Fibroblast of skin of right quadriceps (primary cell): ENCODE data around the gene INTS14.
"Not testable (repeated sequence)": the region's sequence is repeated elsewhere in the genome, so short reads cannot be mapped to it uniquely, and the experiment has no call there.

Source experiments
- DNase-seq: peaks from one replicate; pipeline ENCODE4 v3.0.0-alpha.2; 2013

Gene INTS14

GRCh38 chr15:65577129-65577996, 33.6 kb downstream of the INTS14 start:
- no peak for DNase-seq

DNA sequence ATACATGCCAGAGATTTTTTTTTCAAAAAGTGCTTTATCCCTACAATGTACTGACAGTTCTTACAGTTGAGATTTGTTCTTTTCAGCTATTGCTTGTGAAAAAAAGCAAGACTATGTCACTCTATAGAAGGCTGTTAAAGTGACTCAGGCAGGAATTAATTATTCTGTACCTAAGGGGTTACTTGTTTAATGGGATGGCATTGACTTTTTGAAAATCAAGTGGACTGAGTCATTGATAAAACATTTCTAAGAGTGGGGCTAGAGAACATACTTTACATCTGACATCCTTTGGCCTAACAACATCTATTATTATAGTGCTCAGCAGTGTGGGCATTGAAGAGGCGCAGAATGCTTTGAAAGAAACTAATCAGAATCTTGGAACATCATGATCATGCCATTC, 34.3 kb downstream of the INTS14 start:
- DNase-seq, result peak; percentile 75

DNA sequence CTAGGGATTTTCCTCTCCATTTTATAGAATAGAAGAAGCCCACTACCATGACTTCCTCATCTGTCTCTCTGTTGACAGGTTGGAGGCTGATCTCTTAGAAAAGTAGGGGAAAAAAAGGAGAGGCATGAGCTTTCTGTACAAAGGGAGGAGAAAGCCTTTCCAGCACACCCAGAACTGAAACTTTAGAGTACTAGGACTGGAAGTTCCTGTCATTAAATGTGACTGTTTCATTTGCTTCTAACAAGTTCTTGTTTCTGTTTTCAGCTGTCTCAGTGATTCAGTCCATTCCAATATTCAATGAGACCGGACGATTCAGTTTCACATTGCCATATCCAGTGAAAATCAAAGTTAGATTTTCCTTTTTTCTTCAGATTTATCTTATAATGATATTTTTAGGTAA, 39.0 kb downstream of the INTS14 start:
- no peak for DNase-seq

DNA sequence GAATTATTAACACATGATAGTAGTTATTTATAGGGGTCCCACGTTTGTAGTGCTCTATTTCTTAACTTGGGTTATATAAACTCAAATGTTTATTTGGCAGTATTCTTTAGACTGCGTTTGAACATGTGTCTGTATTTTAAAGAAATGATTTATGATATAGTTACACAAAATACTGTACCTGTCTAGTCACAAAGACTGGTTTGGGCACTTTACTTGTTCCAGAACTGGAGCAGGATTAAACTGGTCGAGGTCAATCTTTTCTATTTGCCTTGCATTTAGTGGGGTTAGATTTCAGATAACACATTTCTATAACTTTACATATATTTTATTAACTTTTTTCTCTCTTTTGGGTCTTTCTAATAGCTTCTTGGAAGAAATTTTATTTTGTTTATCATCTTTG, 41.2 kb downstream of the INTS14 start:
- DNase-seq, result no peak

- DNase-seq, result no peak
Measured at GRCh38 chr15:65561934-65562333, 49.0 kb downstream of the INTS14 start.

GRCh38 chr15:65559941-65560340, 51.0 kb downstream of the INTS14 start:
- DNase-seq, result no peak

DNA sequence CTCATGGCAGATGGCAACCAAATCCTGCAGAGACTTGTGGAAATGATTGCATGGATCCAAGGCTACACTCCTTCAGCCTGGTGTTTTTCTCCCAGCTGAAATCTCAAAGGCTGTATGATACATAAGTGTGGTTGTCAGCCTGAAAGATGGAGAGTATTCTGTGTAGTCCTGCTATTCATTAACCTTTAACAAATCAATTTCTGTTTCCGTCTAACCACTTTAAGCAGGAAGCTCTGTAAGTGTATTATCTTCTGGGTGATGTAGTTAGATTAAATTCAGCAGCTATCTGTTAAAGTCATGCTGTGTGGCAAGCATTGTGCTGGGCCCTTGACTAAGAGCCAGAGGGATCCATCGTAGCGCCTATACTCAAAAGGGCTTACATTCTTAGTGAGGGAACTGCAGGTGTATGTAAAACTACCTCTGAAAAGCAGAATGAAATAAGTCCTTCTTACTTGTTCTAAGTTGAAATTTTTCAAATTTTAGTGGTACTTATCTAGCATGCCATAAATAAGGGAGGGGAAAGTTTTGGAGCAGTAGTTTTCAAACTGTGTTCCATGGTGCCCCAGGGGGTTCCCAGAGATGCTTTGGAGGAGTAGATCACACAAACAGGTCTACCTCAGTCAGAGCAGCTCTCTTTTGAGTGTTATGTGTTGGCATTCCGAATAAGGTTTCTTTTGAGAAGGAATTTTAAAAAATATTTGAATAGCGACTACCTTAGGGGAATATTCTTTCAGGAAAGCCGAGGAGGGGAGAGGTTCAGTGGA, 51.8 kb downstream of the INTS14 start:
- no peak for DNase-seq

DNA sequence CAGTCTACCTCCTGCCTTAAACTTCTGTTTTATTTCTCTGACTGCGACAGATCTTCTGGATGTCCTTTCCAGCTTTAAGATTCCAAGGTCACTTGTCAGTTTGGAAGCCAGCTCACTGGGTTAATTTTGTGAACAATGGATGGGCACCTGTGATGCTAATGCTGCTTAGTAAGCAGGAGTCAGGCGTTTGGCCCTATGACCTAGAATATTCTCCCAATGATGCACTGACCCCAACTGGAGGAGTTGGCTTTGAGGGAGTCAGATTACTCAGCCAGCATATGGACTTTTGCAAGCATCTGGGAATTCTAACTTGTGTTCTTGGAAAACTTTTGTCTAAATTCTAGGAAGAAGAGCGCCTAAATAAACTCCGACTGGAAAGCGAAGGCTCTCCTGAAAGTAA, 52.6 kb downstream of the INTS14 start:
- DNase-seq, result no peak

DNA sequence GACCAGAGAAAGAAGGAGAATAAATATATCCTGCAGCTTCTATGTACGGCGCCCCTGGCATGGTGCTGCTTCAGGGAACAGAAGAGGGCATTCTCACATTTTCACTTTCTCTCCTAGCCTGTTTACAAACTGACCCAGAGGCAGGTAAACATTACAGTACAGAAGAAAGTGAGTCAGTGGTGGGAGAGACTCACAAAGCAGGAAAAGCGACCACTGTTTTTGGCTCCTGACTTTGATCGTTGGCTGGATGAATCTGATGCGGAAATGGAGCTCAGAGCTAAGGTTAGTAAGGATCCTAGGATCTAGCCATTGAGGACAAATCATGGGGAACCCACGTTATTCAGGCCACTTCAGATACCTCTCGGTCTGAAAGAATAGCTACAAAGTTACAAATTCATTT, 54.3 kb downstream of the INTS14 start:
- DNase-seq, result no peak

GRCh38 chr15:65553691-65554090, 57.2 kb downstream of the INTS14 start:
- DNase-seq, result no peak

DNA sequence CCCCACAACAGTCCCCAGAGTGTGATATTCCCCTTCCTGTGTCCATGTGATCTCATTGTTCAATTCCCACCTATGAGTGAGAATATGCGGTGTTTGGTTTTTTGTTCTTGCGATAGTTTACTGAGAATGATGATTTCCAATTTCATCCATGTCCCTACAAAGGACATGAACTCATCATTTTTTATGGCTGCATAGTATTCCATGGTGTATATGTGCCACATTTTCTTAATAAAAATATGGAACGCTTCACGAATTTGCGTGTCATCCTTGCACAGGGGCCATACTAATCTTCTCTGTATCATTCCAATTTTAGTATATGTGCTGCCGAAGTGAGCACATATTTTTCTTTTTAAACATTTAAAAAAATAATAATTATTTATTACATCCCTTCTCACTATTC, 58.1 kb downstream of the INTS14 start:
- DNase-seq, result not testable (repeated sequence)

DNA sequence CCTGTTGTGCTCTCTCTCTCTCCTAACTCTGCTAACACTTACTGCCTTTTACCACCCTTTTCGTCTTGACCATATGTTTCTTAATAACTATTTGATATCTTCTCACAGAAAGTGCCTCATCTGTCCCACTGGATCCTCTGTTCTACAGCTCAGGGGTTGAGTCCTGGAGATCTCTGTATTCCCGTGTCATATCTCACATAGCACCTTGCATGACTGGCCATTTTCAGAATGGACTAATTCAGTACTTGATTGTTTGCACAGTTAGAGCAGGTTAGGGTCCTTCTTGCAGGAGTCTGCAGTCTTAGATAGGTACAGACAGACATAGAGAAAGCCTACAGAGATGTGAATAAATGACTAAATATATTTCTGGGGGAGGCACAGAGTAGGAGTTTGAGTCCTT, 59.7 kb downstream of the INTS14 start:
- no peak for DNase-seq

DNA sequence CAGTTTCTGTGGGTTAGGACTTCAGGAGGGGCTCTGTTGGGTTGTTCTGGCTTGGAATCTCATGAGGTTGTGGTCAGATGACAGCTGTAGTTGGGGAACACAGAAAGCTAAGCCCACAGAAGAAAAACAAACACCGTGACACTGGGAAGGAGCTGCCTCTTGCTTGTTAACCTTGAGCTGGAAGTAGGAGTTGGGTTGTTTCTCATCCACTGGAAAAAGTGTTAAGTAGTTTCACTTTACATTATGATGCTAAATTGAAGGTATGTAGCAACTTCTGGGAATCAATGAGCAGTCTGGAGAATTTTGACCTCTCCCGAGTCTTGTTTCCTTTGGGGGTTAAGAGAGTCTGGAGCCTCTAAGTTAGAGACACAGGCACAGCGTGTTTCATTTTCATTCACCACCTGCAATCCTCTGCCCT, 60.2 kb downstream of the INTS14 start:
- DNase-seq, result peak; percentile 13

DNA sequence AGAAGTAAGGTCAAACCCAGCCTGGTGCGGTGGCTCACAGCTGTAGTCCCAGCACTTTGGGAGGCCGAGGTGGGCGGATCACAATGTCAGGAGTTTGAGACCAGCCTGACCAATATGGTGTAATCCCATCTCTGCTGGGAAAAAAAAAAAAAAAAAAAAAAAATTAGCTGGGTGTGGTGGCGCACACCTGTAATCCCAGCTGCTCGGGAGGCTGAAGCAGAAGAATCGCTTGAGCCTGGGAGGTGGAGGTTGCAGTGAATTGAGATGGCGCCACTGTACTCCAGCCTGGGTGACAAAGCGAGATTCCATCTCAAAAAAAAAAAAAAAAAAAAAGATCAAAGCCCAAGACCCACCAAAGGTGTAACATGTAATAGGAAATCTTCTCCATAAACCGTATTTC, 61.6 kb downstream of the INTS14 start:
- not testable (repeated sequence) for DNase-seq

DNA sequence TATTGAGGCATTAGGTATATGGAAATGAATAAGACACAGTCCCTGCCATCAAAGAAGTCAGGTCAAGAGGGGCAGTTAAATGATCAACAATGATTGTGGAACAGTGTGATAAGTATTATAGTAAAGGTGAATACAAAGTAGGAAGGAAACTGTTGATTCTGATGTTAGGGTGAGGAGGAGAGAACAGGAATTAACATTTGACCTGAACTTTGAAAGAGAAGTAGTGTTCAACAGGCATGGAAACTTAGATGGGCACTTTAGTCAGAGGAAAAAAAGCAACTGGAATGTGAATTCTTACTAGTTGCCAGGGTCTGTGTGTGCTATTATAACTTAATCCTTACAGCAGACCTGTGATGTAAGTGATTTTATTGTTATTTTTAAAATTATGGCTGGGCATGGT, 63.1 kb downstream of the INTS14 start:
- no peak for DNase-seq

DNA sequence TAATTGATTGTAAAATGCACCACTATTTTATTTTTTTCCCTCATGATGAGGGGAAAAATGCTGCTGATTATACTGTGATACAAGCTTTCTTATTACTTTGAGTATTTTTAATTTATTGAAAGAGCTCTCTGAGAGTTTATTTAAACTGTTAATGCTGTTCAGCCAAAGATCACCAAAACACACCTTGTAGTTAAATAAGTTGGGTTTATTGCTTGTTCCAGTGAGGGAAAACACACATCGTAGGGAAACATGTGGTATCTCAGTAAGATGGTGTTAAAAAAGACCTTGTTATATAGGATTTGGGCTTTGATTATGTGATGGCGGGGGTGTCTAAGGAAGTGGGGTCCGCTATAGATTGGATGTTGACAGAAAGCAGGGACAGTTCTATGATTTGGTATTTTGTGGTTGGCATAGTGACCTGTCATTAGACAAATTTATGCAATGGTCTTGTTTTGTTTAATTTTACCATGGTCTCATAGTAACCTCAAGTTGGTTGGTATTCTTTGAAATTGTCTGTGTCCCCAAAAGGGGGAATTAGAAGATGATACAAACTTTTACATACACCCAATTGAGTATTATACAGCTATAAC, 69.6 kb downstream of the INTS14 start:
- DNase-seq, result no peak

GRCh38 chr15:65540314-65540713, 70.6 kb downstream of the INTS14 start:
- DNase-seq, result no peak

DNA sequence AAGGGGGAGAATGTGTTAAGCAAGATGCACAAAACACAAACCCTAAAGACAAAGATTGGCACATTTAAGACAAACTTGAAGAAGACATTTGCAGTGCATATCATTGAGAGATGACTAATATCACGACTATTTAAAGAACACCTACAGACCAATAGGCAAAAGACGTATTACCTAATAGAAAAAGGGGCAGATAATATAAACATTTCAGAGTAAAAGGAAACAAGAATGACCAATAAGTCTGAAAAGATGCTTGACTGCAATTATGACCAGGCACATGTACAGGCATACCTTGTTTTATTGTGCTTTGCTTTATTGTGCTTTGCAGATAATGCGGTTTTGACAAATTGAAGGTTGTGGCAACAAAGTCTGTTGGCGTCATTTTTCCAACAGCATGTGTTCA, 75.7 kb downstream of the INTS14 start:
- DNase-seq, result no peak

GRCh38 chr15:65533057-65533756, 77.7 kb downstream of the INTS14 start:
- no peak for DNase-seq

- peak; percentile 40 for DNase-seq
Measured at GRCh38 chr15:65532738-65533051, 78.2 kb downstream of the INTS14 start.

DNA sequence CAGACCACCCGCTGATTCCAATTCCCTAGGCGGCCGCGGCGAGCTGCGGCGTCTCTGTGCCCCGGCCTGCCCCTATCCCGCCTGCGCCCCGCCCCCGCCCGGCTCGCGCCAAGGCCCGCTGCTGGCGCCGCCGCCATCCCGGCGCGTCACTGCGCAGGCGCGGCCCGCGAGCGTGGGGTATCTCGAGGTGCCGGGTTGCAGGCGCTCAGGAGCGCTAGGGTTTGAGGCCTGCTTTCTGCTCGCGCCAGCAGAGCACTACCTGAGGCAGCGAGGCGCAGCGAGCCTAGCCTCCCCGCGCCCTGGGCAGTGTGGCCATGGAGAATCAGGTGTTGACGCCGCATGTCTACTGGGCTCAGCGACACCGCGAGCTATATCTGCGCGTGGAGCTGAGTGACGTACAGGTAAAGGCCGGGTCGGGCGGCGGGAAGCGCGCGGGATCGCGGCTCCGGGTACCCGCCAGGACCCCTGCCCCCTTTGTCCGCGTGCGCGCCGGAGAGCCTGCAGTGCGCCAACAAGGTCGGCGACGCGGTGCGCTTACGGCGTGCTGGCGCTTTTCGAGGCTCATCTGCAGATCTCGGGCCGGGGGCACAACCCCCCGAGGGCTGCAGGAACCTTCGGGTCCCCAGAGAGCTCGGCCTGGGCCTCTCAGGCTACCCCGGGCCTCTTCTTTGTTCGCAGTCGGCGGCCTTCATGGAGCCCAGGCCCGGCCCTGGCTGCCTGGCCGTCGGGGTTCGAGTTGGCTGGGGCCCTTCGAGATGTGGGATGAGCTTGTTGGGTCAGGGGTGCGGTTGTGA, 80.4 kb downstream of the INTS14 start, which contains the start of gene HACD3:
Gene HACD3 (plus strand): TSS at position 146 of the 794 bp plus-strand sequence. CDS start 169 bp downstream, at position 315.
- DNase-seq, result peak; percentile 84

DNA sequence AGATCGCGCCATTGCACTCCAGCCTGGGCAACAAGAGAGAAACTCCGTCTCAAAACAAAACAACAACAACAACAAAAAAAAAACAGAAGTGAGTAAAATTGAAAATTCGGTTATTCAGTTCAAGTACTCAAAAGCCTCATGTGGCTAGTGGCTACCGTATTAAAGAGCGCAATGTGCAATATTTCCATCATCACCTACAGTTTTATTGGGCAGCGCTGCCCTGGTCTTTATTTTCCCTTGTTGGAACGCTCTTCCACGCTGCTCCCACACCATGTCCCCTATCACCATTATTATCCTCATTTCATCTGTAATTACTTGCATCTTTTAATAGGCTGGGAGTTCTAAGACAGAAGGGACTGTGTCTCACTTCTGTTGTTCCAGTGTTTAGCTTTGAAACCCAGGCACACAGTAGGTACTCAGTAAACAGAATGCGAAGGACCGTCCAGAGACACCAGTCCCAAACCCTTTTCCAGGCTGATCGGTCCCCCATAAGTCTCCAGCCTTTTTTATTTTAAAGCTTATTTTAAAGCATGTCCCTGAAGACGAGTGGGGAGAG, 81.1 kb downstream of the INTS14 start:
- DNase-seq, result no peak
